GM13977 (cell line): ENCODE results near the gene ABCC1.

Experiments used
- DNase-seq: peaks from one replicate; pipeline ENCODE4 v3.0.0; 2012; ENCODE audit warnings: low spot score
- in situ Hi-C: fragments of 300-500 bp; cut with MboI; formaldehyde crosslinking; loops from one replicate; pipeline ENCODE4 v1.12.0; 2022; ENCODE audit warnings: low sequenced_read_pairs, low pct_unique_long_range_greater_than_20kb, mixed read lengths, inconsistent platforms; ENCODE audit not compliant: unreplicated experiment
- TF ChIP-seq, protein P1 (sequence below): IDR thresholded peaks from 2 replicates; pipeline ENCODE4 v1.5.1; 2012; ENCODE audit warnings: mild to moderate bottlenecking, control low read depth; ENCODE audit not compliant: insufficient read depth; ENCODE audit errors: extremely low read depth, missing control alignments

ABCC1 gene

GRCh38 chr16:16163571-16163970, 214.2 kb downstream of the ABCC1 start:
- TF ChIP-seq, protein P1, sequence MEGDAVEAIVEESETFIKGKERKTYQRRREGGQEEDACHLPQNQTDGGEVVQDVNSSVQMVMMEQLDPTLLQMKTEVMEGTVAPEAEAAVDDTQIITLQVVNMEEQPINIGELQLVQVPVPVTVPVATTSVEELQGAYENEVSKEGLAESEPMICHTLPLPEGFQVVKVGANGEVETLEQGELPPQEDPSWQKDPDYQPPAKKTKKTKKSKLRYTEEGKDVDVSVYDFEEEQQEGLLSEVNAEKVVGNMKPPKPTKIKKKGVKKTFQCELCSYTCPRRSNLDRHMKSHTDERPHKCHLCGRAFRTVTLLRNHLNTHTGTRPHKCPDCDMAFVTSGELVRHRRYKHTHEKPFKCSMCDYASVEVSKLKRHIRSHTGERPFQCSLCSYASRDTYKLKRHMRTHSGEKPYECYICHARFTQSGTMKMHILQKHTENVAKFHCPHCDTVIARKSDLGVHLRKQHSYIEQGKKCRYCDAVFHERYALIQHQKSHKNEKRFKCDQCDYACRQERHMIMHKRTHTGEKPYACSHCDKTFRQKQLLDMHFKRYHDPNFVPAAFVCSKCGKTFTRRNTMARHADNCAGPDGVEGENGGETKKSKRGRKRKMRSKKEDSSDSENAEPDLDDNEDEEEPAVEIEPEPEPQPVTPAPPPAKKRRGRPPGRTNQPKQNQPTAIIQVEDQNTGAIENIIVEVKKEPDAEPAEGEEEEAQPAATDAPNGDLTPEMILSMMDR: no peak
- no peak for DNase-seq
- in situ Hi-C loops: no loop called here

DNA sequence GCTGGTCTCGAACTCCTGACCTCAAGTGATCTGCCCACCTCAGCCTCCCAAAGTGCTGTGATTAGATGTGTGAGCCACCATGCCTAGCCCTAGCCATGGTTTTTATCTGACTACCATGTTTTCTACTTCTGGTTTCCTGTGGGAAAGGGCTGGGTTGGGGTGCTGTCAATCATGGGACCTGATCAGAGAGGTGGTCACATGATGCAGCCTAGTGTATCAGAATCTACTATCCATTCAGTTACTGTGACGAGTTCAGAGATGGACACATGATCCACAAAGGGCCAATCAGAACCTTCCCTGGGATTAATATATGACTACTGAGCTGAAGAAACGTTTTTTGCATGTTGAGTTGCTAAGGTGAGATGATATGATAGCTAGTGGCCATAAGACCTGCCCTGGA, 214.8 kb downstream of the ABCC1 start:
- no peak for DNase-seq
- in situ Hi-C loops: no loop called here
- TF ChIP-seq, protein P1: no peak

- in situ Hi-C loops: no loop called here
- no peak for DNase-seq
- TF ChIP-seq, protein P1: no peak
These were observed 216.7 kb downstream of the ABCC1 start for GRCh38 chr16:16166085-16166484.

GRCh38 chr16:16166949-16167348, 217.5 kb downstream of the ABCC1 start:
- in situ Hi-C loops: no loop called here
- TF ChIP-seq, protein P1: no peak
- DNase-seq: no peak

GRCh38 chr16:16167927-16168326, 218.5 kb downstream of the ABCC1 start:
- no peak for DNase-seq
- TF ChIP-seq, protein P1: peak; percentile 10
- in situ Hi-C loops: no loop called here

- TF ChIP-seq, protein P1: no peak
- in situ Hi-C loops: no loop called here
- no peak for DNase-seq
These were observed 219.0 kb downstream of the ABCC1 start for GRCh38 chr16:16168431-16168830.

- no peak for DNase-seq
- in situ Hi-C loops: no loop called here
- TF ChIP-seq, protein P1: no peak
These were observed 220.2 kb downstream of the ABCC1 start for GRCh38 chr16:16169615-16170014.
